Ammon's horn (tissue), 1 donor: ENCODE measurements around the gene GAS6.

ENCODE experiments used
- DNase-seq: peaks from one replicate; pipeline ENCODE4 v3.0.0-alpha.2; 2016; ENCODE audit warnings: low spot score

The GAS6 gene

GRCh38 chr13:113819731-113820715 is 43.9 kb downstream of the GAS6 start:
- no peak for DNase-seq

DNA sequence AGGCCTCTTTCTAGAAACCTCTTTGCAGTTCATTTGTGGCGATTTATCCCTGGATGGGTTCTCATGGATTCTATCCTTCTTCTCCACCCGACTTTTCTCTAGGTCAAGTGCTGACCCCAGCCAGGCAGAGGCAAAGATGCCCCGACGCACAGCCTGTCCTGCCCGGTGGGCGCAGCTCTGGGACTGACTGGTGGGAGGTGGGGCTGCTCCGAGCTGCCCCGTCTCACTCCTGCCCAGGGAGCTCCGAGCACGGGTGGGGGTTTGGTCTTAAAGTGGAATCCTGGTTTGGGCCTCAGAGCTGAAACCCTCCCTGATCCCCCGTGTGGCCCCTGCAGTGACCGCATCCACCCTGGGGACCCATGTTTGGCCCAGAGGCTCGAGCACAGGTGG is 44.5 kb downstream of the GAS6 start:
- no peak for DNase-seq

DNA sequence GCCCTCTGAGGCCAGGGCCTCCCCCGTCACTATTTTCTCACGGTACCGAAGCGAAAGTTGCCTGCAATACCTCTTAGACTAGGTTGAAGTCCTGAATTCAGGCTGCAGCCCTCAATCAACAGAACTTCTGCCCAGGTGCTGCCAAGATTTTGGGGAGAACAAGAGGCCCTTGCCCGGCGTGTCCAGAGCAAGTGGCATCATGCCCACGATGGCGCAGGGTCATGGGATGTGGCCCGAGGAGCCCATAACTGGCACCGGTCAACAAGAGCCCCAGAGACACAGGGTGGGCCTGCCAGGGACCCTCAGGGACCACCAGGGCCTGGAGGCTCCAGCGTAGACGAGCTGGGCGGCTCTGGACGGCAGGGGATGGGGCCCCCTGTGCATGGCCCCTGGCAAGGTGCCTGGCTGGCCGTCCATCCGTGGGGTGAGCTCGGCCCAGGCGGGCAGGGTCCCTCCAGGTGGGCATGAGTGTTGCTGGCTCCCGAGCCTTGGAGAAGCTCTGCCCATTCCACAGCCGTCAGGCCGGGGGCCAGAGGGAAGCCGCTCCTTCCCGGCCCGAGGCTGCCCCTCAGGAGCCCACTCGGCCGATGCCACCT is 45.1 kb downstream of the GAS6 start:
- DNase-seq: no peak

GRCh38 chr13:113817860-113818691 is 45.8 kb downstream of the GAS6 start:
- DNase-seq: no peak

DNA sequence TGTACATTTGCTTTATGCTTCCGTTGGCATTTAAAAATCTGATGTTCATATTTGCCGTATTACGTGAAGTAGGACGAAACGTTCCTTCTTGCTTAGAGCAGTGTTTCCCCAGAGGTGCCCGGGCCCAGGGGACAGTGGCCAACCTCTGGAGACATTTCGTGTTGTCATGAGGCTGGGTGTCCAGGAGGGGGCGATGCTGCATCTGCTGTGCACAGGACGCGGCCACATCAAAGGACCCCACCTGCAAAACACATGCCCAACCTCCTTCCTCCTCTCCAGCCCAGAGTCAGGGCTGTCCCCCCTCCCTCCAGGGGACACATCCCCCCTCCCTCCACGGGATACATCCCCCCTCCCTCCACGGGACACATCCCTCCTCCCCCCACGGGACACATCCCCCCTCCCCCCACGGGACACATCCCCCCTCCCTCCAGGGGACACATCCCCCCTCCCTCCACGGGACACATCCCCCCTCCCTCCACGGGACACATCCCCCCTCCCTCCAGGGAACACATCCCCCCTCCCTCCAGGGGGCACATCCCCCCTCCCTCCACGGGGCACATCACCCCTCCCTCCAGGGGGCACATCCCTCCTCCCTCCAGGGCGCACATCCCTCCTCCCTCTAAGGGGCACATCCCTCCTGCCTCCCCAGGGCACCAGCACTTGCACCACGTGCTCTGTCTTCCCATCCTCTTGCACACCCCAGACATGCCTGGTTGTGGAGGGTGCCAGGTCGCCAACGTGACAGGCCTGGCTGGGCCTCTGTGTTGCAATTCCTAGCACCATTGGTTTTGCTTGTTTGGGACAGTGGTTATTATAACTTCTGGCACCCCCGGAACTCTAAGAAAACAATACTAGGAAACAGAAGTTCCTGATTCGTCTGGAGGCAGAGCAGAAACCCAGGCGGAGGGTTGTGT is 46.7 kb downstream of the GAS6 start:
- peak; percentile 82 for DNase-seq

DNA sequence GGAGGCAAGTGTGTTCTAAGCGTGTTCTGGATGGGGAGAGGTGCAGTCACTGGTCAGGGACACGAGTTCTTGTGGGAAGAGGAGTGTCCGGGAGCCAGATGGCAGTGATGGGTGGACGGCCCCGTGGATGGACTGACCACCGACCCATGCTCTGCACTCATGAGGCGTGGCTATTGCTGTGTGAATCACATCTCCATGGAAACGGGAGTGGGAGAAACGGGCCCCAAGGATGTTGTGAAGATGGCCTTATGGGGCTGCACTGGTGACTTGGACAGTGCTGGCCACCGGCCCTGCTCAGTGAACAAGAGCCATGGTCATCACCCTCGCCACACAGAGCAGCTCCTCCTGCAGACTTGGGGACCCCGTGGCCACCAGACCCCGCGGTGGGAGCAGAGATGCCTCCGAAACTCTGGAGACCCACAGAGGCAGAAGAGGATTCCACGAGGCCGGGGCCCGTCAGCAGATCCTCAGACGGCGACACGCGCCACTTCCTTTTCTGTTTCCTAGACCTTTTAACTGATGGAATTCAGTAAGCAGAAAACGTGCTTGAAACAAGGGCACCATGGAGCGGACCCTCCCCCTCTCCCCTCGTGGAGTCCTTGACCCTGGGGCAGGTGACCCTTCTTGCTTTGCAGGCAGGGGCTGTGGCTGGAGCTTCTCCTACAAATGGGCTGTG is 47.5 kb downstream of the GAS6 start:
- DNase-seq: no peak

DNA sequence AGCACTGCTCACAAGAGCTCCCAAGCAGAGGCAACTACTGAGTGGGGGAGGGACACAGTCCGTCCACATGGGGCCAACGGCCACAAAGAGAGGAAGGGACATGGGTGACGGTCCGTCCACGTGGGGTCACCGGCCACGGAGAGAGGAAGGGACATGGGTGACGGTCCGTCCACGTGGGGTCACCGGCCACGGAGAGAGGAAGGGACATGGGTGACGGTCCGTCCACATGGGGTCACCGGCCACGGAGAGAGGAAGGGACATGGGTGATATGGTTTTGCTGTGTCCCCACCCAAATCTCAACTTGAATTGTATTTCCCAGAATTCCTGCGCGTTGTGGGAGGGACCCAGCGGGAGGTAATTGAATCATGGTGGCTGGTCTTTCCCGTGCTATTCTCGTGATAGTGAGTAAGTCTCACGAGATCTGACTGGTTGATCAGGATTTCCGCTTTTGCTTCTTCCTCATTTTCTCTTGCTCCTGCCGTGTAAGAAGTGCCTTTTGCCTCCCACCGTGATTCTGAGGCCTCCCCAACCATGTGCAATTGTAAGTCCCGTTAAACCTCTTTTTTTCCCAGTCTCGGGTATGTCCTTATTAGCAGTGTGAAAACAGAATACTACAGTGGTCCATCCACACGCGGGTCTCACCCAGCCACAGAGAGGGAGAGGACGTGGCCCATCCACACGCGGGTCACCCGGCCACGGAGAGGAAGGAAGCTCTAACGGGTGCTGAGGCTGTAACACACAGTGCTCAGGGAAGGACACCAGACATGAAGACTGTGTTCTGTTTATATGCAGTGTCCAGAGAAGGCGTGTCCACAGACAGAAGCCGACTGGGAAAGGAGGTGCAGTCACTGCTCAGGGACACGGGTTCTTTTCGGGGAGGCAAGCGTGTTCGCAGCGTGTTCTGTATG is 48.5 kb downstream of the GAS6 start:
- DNase-seq: no peak

DNA sequence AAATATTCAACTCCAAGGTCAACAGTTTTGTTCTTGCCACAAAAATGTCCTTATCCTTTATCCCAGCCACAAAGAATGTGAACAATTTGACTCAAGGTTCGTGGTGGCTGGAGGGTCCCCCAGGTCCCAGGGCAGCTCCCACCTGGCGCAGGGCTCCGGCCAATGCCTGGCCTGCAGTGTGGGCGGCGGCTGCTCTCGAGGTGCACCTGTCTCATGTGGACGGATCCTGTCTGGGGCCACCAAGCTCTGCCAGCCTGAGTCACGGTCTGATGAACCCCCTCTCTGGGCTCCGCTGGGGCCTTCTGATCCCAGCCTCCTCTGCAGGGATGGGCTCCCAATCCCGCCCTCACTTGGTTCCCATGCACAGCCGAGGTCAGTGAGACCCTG is 49.4 kb downstream of the GAS6 start:
- DNase-seq: no peak

- DNase-seq: no peak
These were observed 50.0 kb downstream of the GAS6 start for GRCh38 chr13:113813749-113814434.

DNA sequence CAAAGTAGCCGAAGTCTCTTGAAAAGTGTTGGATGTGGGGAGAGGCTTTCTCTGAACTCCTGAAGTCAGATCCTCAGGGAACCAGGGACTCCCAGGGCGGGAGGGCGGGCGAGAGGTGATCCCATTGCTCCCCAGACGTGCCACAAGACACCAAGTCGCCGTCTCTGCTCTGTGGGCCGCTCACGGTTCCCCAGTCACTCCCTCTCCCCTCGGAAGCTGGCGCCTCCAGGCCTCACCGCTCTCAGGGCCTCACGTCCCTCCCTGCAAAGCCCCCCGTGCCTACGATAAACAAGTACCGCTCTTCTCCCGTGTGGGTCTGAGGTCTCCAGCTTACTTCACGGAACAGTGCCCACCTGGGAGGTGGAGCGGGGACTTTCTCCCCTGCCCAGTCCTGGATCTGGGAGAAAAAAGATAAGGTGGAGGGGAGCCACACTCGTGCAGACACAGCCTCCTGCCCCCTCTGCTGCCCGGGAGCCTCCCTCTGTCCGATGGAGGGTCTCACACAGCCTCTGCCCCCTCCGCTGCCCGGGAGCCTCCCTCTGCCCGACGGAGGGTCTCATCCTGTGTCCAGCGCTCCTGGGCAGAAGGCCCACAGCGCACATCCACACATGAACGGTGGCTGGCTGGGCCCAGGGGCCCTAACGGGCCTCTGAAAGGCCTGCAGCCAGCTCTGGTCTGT is 50.7 kb downstream of the GAS6 start:
- DNase-seq: no peak

GRCh38 chr13:113812178-113813040 is 51.5 kb downstream of the GAS6 start:
- no peak for DNase-seq

DNA sequence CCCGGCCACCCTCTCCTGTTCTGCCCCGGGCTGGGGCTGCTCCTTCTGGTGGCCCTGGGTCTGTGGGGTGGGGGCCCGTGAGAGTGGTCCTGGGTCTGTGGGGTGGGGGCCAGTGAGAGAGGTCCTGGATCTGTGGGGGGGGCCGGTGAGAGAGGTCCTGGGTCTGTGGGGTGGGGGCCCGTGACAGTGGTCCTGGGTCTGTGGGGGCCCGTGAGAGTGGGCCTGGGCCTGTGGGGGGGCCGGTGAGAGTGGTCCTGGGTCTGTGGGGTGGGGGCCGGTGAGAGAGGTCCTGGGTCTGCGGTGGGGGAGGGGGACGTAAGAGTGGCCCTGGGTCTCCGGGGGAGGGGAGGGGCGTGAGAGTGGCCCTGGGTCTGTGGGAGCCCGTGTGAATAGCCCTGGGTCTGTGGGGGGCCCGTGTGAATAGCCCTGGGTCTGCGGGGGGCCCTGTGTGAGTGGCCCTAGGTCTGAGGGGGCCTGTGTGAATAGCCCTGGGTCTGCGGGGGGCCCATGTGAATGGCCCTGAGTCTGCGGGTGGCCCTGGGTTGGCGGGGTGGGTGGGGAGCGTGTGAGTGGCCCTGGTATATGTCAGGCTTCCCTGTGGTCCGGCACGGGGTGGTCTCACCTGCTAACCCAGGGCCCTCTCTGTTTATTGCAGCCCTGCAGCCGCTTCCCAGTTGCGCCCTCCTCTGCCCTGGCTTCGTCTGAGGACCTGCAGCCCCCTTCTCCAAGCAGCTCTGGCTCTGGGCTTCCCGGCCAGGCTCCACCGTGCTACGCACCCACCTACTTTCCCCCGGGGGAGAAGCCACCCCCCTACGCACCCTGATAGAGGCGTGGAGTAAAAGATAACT is 52.6 kb downstream of the GAS6 start:
- DNase-seq: no peak

DNA sequence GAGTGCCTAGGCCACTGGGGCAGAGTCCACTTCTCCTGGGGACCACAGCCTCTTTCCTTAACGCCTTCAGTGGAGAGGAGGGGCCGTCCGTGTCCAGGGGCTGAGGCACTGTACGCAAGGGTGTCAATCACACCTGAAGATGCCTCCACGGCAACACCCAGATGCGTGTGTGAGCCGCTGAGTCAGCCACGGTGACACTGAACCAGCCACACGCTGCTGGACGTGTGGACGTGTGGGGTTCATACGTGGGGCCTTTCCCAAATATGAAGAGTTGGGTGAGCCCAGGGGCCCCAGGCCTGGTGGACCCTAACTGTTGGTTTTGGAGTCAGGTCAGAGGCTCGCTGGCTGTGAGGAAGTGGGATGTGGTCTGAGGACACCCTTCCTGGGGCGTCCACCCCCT is 53.2 kb downstream of the GAS6 start:
- no peak for DNase-seq

GRCh38 chr13:113809934-113810333 is 53.9 kb downstream of the GAS6 start:
- no peak for DNase-seq

- no peak for DNase-seq
These were observed 55.6 kb downstream of the GAS6 start for GRCh38 chr13:113808058-113808834.

- DNase-seq: no peak
These were observed 57.4 kb downstream of the GAS6 start for GRCh38 chr13:113806526-113806925.
